Prostate gland (tissue), 2 donors: Measurements from ENCODE around the gene RBM19. TPM values are rescaled to one million over a fixed set of nuclear protein-coding genes. Genes with fewer than 3 reads are reported as not detected.

ENCODE experiments used
- DNase-seq: peaks from one replicate; pipeline ENCODE4 v3.0.0-alpha.2; 2019; ENCODE audit warnings: low spot score
- H3K27ac ChIP-seq, 2 donors: fragments of 200-600 bp; sonication (generic); 2 replicates each; pipeline ENCODE4 v1.5.1; 2017 to 2019
- H3K27me3 ChIP-seq: fragments of 200-600 bp; sonication (generic); replicated peaks from 2 replicates; pipeline ENCODE4 v1.5.1; 2019; ENCODE audit not compliant: insufficient read depth
- H3K36me3 ChIP-seq, 2 donors: fragments of 200-600 bp; sonication (generic); 1 replicate in 1 of 2; 2 replicates in 1 of 2; pipeline versions ENCODE4 v1.5.1 to v1.8.1; 2017 to 2019
- H3K4me1 ChIP-seq: fragments of 200-600 bp; sonication (generic); replicated peaks from 2 replicates; pipeline ENCODE4 v1.5.1; 2019
- H3K4me3 ChIP-seq, 2 donors: fragments of 200-600 bp; sonication (generic); 2 replicates each; pipeline ENCODE4 v1.5.1; 2017 to 2019
- H3K9me3 ChIP-seq: fragments of 200-600 bp; sonication (generic); 2 replicates; pipeline ENCODE4 v1.5.1; 2017
- CTCF ChIP-seq, 4 experiments: fragments of 200-600 bp in 2 of 4; fragments of 450-650 bp in 2 of 4; sonication (generic) in 2 of 4; IDR thresholded peaks; 1 replicate in 3 of 4; 2 replicates in 1 of 4; pipeline ENCODE4 v1.5.1; 2016 to 2019; ENCODE audit warnings: antibody characterized with exemption in 4 of 4, mild to moderate bottlenecking in 2 of 4, moderate library complexity in 2 of 4
- POLR2A ChIP-seq: fragments of 450-650 bp; IDR thresholded peaks from one replicate; pipeline ENCODE4 v1.6.1; 2016; ENCODE audit warnings: antibody characterized with exemption, mild to moderate bottlenecking
- POLR2AphosphoS5 ChIP-seq: sonication (generic); formaldehyde crosslinking; IDR thresholded peaks from one replicate; pipeline ENCODE4 v1.6.1; 2017; ENCODE audit warnings: antibody characterized with exemption
- WGBS: methylation state at CpG from one replicate; pipeline ENCODE4 v1.1.5; 2018; 5-methylcytosine and 5-hydroxymethylcytosine counted together
- intact Hi-C: fragments of 100-400 bp; cut with DNase I; formaldehyde crosslinking; loops from one replicate; pipeline ENCODE4 v1.14.2; 2022
- total RNA-seq, 2 donors: library from RNA; depleted of rRNA; stranded (reverse); fragments of >200 nt; gene quantifications; one replicate each; pipeline ENCODE4 v1.1.0, GENCODE V29; 2016

RBM19 gene
- total RNA-seq, 2 donors from 2014 or later: 27.2 to 49.9 TPM

DNA sequence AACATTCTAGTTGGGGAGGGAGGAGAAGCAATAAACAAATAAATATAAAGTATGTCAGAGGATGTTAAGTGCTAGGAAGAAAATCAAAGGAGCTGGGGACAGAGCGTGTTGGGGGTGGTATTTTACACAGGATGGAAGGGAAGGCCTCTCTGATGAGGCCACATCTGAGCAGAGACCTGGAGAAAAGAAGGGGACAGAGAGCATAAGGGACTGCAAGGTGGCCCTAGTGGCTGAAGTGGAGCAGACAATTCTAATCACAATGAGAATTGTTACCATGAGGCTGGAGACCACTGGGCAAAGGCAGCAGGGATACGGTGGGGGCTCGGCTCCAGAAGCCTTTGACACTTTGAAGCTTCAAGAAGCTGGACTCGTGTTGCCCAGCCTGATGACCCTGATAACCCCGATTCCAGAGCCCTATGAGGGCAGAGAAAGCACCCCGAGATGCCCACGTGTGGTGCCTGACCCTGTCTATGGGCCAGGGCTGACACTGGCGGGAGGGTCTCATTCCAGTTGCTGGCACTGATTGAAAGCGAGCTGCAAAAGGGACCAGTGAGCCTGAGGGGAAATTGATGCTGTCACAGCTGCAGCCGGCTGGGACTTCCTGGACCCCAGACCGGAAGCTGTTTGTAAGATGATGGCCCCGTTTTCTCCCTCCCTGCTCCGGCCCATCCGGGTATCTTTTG, 169.1 kb downstream of the RBM19 start:
- Histone ChIP-seq H3K27me3 (no peaks in the 10 kb centered on the region), H3K4me3 (no peak overlapping the region), H3K4me1 (no peaks in the 10 kb centered on the region), H3K36me3 (no peaks in the 10 kb centered on the region), H3K27ac (no peak overlapping the region), H3K9me3 (no peaks in the 10 kb centered on the region)
- DNase-seq: no peak
- intact Hi-C loops: no loop called here
- TF ChIP-seq CTCF (IDR thresholded peaks at IDR 0.05): no peak
- TF ChIP-seq POLR2A: no peak
- TF ChIP-seq POLR2AphosphoS5: no peak
- WGBS: 72% methylated on average over 14 of the region's 14 CpGs

DNA sequence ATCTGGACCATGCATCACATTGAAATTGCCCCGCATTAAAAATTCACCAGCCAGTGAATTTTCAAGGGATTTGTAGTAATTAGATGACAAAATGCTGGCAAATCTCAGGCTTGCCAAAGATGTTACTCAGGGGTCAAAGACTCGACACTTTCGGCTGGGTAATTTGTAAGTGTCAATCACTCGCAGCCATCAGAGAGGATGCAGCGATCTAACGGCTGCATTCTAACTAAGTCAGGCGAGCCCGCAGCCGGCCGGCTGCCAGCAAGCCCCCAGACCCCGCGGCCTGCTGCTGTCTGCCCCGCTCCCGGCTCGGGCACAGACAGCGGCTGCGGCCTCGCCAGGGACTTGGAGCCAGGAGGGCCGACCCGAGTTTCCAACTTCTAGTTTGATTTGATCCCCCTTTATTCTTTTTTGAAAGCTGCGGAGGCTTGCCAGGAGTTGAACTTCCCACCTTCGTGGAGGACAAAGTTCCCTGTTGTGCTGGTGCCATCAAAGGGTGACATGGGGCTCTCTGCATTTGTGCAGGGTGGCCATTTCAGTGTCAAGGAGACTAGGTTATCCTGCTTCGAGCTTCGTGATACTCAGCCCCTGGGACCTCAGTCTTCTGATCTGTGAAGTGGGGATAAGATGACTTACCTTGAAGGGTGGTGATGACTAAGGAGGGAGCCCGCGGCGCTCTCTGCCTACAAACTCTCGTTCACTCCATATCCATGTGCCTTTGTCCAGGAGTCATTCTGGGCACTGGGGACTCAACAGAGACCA, 169.9 kb downstream of the RBM19 start:
- H3K4me3 ChIP-seq: no peak overlapping the region
- H3K4me1 ChIP-seq: no peaks in the 10 kb centered on the region
- intact Hi-C loops: no loop called here
- WGBS: 61% methylated on average over 28 of the region's 28 CpGs
- TF ChIP-seq CTCF (IDR thresholded peaks at IDR 0.05) (no peak), POLR2A (no peak), POLR2AphosphoS5 (no peak)
- no peaks in the 10 kb centered on the region for H3K27me3 ChIP-seq
- H3K9me3 ChIP-seq: no peaks in the 10 kb centered on the region
- no peak overlapping the region for H3K27ac ChIP-seq
- no peaks in the 10 kb centered on the region for H3K36me3 ChIP-seq
- DNase-seq: no peak

GRCh38 chr12:113795445-113795844, 170.7 kb downstream of the RBM19 start:
- no peak for DNase-seq
- Histone ChIP-seq H3K4me1 (no peaks in the 10 kb centered on the region), H3K27me3 (no peaks in the 10 kb centered on the region), H3K27ac (no peak overlapping the region), H3K36me3 (no peaks in the 10 kb centered on the region), H3K9me3 (no peaks in the 10 kb centered on the region), H3K4me3 (no peak overlapping the region)
- 62% methylated on average over 10 of the region's 10 CpGs for WGBS
- intact Hi-C loops: no loop called here
- no peak for TF ChIP-seq POLR2AphosphoS5
- TF ChIP-seq CTCF (IDR thresholded peaks at IDR 0.05): no peak
- no peak for TF ChIP-seq POLR2A

DNA sequence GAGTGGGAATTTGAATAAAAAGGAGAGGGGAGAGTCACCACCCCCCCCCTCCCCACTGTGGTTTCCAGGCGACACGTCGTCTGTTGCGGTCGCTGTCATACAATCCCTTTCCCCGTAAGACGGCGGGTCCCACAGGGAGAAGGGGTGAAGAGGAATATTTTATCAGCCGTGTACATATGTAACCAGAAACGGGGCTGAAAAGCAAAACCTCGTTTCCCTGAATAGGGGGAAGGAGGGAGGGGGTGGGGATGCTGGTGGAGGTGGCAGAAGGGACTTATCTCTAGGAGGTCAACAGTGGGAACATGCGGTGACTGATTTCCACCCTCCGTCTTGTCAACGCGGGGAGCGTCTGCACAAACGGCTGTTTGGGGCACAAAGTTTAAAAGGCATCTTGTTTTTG, 171.4 kb downstream of the RBM19 start:
- 39% methylated on average over 17 of the region's 17 CpGs for WGBS
- intact Hi-C loops: no loop called here
- H3K27ac ChIP-seq: no peak overlapping the region
- no peak overlapping the region for H3K4me3 ChIP-seq
- DNase-seq: no peak
- H3K9me3 ChIP-seq: no peaks in the 10 kb centered on the region
- no peaks in the 10 kb centered on the region for H3K4me1 ChIP-seq
- no peaks in the 10 kb centered on the region for H3K36me3 ChIP-seq
- H3K27me3 ChIP-seq: no peaks in the 10 kb centered on the region
- no peak for TF ChIP-seq CTCF (IDR thresholded peaks at IDR 0.05)
- TF ChIP-seq POLR2AphosphoS5: no peak
- no peak for TF ChIP-seq POLR2A

DNA sequence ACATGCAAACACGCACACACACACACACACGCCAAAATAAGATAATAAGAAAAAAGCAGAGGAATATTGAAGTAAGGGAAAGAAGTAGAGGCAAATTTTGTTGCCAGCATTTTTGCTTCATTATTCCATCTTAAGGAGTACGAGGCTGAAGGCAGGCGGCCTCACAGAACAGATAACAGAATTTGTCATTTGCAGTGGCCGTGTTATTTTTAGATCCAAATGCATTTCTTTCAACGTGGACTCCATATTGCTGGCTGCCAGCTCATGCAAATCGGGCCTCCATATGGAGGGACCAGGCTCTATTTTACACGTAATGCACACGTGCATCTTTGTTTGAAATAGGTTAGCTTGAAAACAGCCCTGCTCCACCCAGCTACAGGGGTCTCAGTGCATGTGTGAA, 172.9 kb downstream of the RBM19 start:
- H3K27me3 ChIP-seq: no peaks in the 10 kb centered on the region
- 83% methylated on average over 9 of the region's 9 CpGs for WGBS
- no peak overlapping the region for H3K4me3 ChIP-seq
- no peaks in the 10 kb centered on the region for H3K4me1 ChIP-seq
- no peaks in the 10 kb centered on the region for H3K36me3 ChIP-seq
- TF ChIP-seq POLR2A (no peak), CTCF (IDR thresholded peaks at IDR 0.05) (no peak), POLR2AphosphoS5 (no peak)
- intact Hi-C loops: no loop called here
- no peak for DNase-seq
- no peaks in the 10 kb centered on the region for H3K9me3 ChIP-seq
- H3K27ac ChIP-seq: no peak overlapping the region
